OCI-LY7 (cell line): Measurements from ENCODE around the gene WFS1.

Experiments used
- CTCF ChIP-seq: fragments of 200-600 bp; sonication (generic); conservative IDR thresholded peaks from 2 replicates; pipeline ENCODE4 v1.5.1; 2014; ENCODE audit warnings: mild to moderate bottlenecking, antibody characterized with exemption, low read length, moderate library complexity, mixed read lengths
- EZH2phosphoT487 ChIP-seq: fragments of 200-600 bp; sonication (generic); IDR thresholded peaks from 2 replicates; pipeline ENCODE4 v1.6.1; 2018; ENCODE audit warnings: low read depth, borderline replicate concordance, mild to moderate bottlenecking, mixed run types, antibody characterized with exemption, low read length, moderate library complexity, mixed read lengths

GRCh38 chr4:6231663-6232165, 37.9 kb upstream of the WFS1 start:
- TF ChIP-seq CTCF (no peak), EZH2phosphoT487 (no peak)
